Hepatocyte (in vitro differentiated cells): ENCODE results near the gene EOLA1.
"Not testable (repeated sequence)": the region's sequence is repeated elsewhere in the genome, so short reads cannot be mapped to it uniquely, and the experiment has no call there.

ENCODE experiments used
- EZH2 ChIP-seq: fragments of 200-600 bp; sonication (generic); IDR thresholded peaks from 2 replicates; pipeline ENCODE4 v1.6.1; 2016; ENCODE audit warnings: antibody characterized with exemption, mild to moderate bottlenecking, borderline replicate concordance
- TF ChIP-seq, protein P1 (sequence below): fragments of 200-600 bp; sonication (generic); IDR thresholded peaks from 2 replicates; pipeline ENCODE4 v1.5.1; 2016; ENCODE audit warnings: antibody characterized with exemption, mild to moderate bottlenecking; ENCODE audit not compliant: poor library complexity

DNA sequence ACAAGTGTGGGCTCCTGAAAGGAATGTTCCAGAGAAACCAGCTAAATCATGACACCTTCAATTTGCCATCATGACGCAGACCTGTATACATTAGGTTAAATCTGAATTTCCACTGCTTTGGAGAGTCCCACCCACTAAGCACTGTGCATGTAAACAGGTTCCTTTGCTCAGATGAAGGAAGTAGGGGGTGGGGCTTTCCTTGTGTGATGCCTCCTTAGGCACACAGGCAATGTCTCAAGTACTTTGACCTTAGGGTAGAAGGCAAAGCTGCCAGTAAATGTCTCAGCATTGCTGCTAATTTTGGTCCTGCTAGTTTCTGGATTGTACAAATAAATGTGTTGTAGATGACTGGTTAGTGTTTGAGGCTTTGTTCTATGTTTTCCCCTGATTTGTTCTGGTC, 6.2 kb downstream of the EOLA1 start:
- not testable (repeated sequence) for TF ChIP-seq EZH2
- TF ChIP-seq, protein P1, sequence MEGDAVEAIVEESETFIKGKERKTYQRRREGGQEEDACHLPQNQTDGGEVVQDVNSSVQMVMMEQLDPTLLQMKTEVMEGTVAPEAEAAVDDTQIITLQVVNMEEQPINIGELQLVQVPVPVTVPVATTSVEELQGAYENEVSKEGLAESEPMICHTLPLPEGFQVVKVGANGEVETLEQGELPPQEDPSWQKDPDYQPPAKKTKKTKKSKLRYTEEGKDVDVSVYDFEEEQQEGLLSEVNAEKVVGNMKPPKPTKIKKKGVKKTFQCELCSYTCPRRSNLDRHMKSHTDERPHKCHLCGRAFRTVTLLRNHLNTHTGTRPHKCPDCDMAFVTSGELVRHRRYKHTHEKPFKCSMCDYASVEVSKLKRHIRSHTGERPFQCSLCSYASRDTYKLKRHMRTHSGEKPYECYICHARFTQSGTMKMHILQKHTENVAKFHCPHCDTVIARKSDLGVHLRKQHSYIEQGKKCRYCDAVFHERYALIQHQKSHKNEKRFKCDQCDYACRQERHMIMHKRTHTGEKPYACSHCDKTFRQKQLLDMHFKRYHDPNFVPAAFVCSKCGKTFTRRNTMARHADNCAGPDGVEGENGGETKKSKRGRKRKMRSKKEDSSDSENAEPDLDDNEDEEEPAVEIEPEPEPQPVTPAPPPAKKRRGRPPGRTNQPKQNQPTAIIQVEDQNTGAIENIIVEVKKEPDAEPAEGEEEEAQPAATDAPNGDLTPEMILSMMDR: not testable (repeated sequence)
